Measurements from ENCODE around the gene CTAGE4. TPM values are rescaled to one million over a fixed set of nuclear protein-coding genes. Genes with fewer than 3 reads are reported as not detected.
"Not testable (repeated sequence)": the region's sequence is repeated elsewhere in the genome, so short reads cannot be mapped to it uniquely, and the experiment has no call there.

The CTAGE4 gene
- total RNA-seq, 1 experiment from 2014 or later, result 5.9 TPM

- ATAC-seq; in situ Hi-C loops (cut with HindIII; ENCODE audit: low pct_unique_long_range_greater_than_20kb, low sequenced_read_pairs); H3K9me3 ChIP-seq (ENCODE audit: control insufficient read depth, insufficient read depth, low read depth, low read length); intact Hi-C loops (cut with micrococcal nuclease; ENCODE audit: unreplicated experiment); POLR2A ChIA-PET; H3K4me1 ChIP-seq (ENCODE audit: control insufficient read depth, insufficient read depth, low read length); H3K4me3 ChIP-seq (ENCODE audit: low read depth in 2 of 2, low read length in 2 of 2); DNase-seq (ENCODE audit: low read depth, low spot score); H3K27ac ChIP-seq (ENCODE audit: low read length); H3K27me3 ChIP-seq (ENCODE audit: control insufficient read depth, insufficient read depth, low read length); CTCF ChIA-PET; H3K36me3 ChIP-seq (ENCODE audit: control insufficient read depth, insufficient read depth, low read length); BruUV-seq (replicated peaks): not testable (repeated sequence)
These were observed 22.0 kb downstream of the CTAGE4 start for GRCh38 chr7:144205306-144205705.

DNA sequence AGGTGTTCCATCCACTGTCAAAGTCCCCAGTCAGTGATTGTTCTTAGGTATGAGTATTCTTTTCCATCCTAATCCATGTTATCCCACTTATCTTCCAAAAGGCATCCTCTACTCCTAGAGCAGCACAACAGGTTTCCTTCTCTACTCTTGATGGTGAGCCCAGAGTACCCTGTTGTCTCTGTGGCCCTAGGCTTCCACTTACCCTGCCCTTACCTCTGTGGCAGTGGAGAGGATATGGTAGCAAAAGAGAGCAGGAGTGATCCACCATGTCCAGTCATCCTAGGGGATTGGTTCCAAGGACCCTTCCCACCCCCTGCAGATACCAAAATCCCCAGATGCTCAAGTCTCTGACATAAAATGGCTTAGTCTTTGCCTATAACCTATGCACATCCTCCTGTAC lies 33.9 kb downstream of the CTAGE4 start:
- ATAC-seq; intact Hi-C loops (cut with micrococcal nuclease; ENCODE audit: unreplicated experiment); H3K9me3 ChIP-seq (ENCODE audit: control insufficient read depth, insufficient read depth, low read depth, low read length); CTCF ChIA-PET; H3K4me1 ChIP-seq (ENCODE audit: control insufficient read depth, insufficient read depth, low read length); POLR2A ChIA-PET; in situ Hi-C loops (cut with HindIII; ENCODE audit: low pct_unique_long_range_greater_than_20kb, low sequenced_read_pairs); H3K27me3 ChIP-seq (ENCODE audit: control insufficient read depth, insufficient read depth, low read length); BruUV-seq (replicated peaks); H3K27ac ChIP-seq (ENCODE audit: low read length); H3K4me3 ChIP-seq (ENCODE audit: low read depth in 2 of 2, low read length in 2 of 2); H3K36me3 ChIP-seq (ENCODE audit: control insufficient read depth, insufficient read depth, low read length); DNase-seq (ENCODE audit: low read depth, low spot score): not testable (repeated sequence)

GRCh38 chr7:144218581-144218980 lies 35.3 kb downstream of the CTAGE4 start:
- H3K27me3 ChIP-seq (ENCODE audit: control insufficient read depth, insufficient read depth, low read length); H3K36me3 ChIP-seq (ENCODE audit: control insufficient read depth, insufficient read depth, low read length); DNase-seq (ENCODE audit: low read depth, low spot score); intact Hi-C loops (cut with micrococcal nuclease; ENCODE audit: unreplicated experiment); POLR2A ChIA-PET; H3K27ac ChIP-seq (ENCODE audit: low read length); H3K9me3 ChIP-seq (ENCODE audit: control insufficient read depth, insufficient read depth, low read depth, low read length); H3K4me3 ChIP-seq (ENCODE audit: low read depth in 2 of 2, low read length in 2 of 2); H3K4me1 ChIP-seq (ENCODE audit: control insufficient read depth, insufficient read depth, low read length); BruUV-seq (replicated peaks); in situ Hi-C loops (cut with HindIII; ENCODE audit: low pct_unique_long_range_greater_than_20kb, low sequenced_read_pairs): not testable (repeated sequence)
- ATAC-seq, result 0 out of 2 replicates have a peak, but pooled peaks have one; percentile 26
- CTCF ChIA-PET, result interaction anchor here (0.6 kb wide), 1 partner anchor 113 kb away, joined by 3 read pairs; no protein-coding TSS in a partner anchor

GRCh38 chr7:144219149-144219548 lies 35.9 kb downstream of the CTAGE4 start:
- BruUV-seq (replicated peaks); H3K4me1 ChIP-seq (ENCODE audit: control insufficient read depth, insufficient read depth, low read length); in situ Hi-C loops (cut with HindIII; ENCODE audit: low pct_unique_long_range_greater_than_20kb, low sequenced_read_pairs); H3K27me3 ChIP-seq (ENCODE audit: control insufficient read depth, insufficient read depth, low read length); H3K27ac ChIP-seq (ENCODE audit: low read length); H3K4me3 ChIP-seq (ENCODE audit: low read depth in 2 of 2, low read length in 2 of 2); H3K9me3 ChIP-seq (ENCODE audit: control insufficient read depth, insufficient read depth, low read depth, low read length); H3K36me3 ChIP-seq (ENCODE audit: control insufficient read depth, insufficient read depth, low read length); POLR2A ChIA-PET; intact Hi-C loops (cut with micrococcal nuclease; ENCODE audit: unreplicated experiment); DNase-seq (ENCODE audit: low read depth, low spot score): not testable (repeated sequence)
- CTCF ChIA-PET, result interaction anchor here (0.6 kb wide), 1 partner anchor 113 kb away, joined by 3 read pairs; no protein-coding TSS in a partner anchor
- ATAC-seq, result peak; percentile 62; the same call in 1 of the 2 replicates

DNA sequence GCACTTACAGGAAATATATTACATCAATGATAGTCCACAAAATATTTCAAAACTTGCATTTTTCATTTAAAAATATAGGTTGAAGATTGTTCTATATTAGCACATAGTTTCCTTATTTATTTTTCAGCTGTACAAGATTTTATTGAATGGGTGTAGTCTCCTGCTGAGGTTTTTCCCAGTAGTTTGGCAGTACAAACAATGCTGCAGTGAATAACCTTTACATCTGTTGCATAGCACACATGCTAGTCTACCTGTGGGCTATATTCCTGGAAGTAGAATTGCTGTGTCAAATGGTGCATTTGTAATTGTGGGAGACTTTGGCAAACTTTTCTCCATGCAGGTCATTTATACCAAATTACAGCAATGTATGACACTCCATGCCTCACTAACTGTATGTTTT lies 37.3 kb downstream of the CTAGE4 start:
- DNase-seq (ENCODE audit: low read depth, low spot score); BruUV-seq (replicated peaks); POLR2A ChIA-PET; ATAC-seq; H3K27ac ChIP-seq (ENCODE audit: low read length); CTCF ChIA-PET; in situ Hi-C loops (cut with HindIII; ENCODE audit: low pct_unique_long_range_greater_than_20kb, low sequenced_read_pairs); intact Hi-C loops (cut with micrococcal nuclease; ENCODE audit: unreplicated experiment); H3K36me3 ChIP-seq (ENCODE audit: control insufficient read depth, insufficient read depth, low read length); H3K4me1 ChIP-seq (ENCODE audit: control insufficient read depth, insufficient read depth, low read length); H3K9me3 ChIP-seq (ENCODE audit: control insufficient read depth, insufficient read depth, low read depth, low read length); H3K4me3 ChIP-seq (ENCODE audit: low read depth in 2 of 2, low read length in 2 of 2); H3K27me3 ChIP-seq (ENCODE audit: control insufficient read depth, insufficient read depth, low read length): not testable (repeated sequence)

- H3K4me3 ChIP-seq (ENCODE audit: low read depth in 2 of 2, low read length in 2 of 2); in situ Hi-C loops (cut with HindIII; ENCODE audit: low pct_unique_long_range_greater_than_20kb, low sequenced_read_pairs); POLR2A ChIA-PET; CTCF ChIA-PET; ATAC-seq; H3K27ac ChIP-seq (ENCODE audit: low read length); DNase-seq (ENCODE audit: low read depth, low spot score); H3K4me1 ChIP-seq (ENCODE audit: control insufficient read depth, insufficient read depth, low read length); H3K36me3 ChIP-seq (ENCODE audit: control insufficient read depth, insufficient read depth, low read length); H3K27me3 ChIP-seq (ENCODE audit: control insufficient read depth, insufficient read depth, low read length); H3K9me3 ChIP-seq (ENCODE audit: control insufficient read depth, insufficient read depth, low read depth, low read length); intact Hi-C loops (cut with micrococcal nuclease; ENCODE audit: unreplicated experiment); BruUV-seq (replicated peaks): not testable (repeated sequence)
These were observed 40.4 kb downstream of the CTAGE4 start for GRCh38 chr7:144223675-144224074.

- H3K4me1 ChIP-seq (ENCODE audit: control insufficient read depth, insufficient read depth, low read length); H3K36me3 ChIP-seq (ENCODE audit: control insufficient read depth, insufficient read depth, low read length); POLR2A ChIA-PET; BruUV-seq (replicated peaks); CTCF ChIA-PET; in situ Hi-C loops (cut with HindIII; ENCODE audit: low pct_unique_long_range_greater_than_20kb, low sequenced_read_pairs); intact Hi-C loops (cut with micrococcal nuclease; ENCODE audit: unreplicated experiment); H3K27ac ChIP-seq (ENCODE audit: low read length); ATAC-seq; H3K27me3 ChIP-seq (ENCODE audit: control insufficient read depth, insufficient read depth, low read length); H3K9me3 ChIP-seq (ENCODE audit: control insufficient read depth, insufficient read depth, low read depth, low read length); DNase-seq (ENCODE audit: low read depth, low spot score); H3K4me3 ChIP-seq (ENCODE audit: low read depth in 2 of 2, low read length in 2 of 2): not testable (repeated sequence)
These were observed 43.6 kb downstream of the CTAGE4 start for GRCh38 chr7:144226866-144227265.

DNA sequence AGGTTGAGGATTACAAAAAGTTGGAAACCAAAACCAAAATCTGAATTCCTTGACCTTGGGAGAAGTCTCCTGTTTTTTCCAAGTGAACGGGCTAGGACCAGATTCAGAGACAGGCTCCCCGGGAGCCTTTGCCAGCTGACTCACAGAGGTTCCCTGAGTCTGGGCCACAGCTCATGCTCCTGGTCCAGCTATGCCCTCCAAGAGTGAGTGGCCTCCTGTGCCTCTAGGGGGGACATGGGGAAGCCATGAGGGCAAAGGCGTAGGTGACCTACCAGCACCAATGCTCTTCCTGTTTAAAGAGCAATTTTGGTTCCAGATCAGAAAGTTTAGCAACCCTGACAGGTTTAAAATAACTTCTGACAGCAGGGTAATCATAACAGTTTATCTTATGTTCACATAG lies 45.5 kb downstream of the CTAGE4 start:
- intact Hi-C loops (cut with micrococcal nuclease; ENCODE audit: unreplicated experiment); CTCF ChIA-PET; DNase-seq (ENCODE audit: low read depth, low spot score): not testable (repeated sequence)

More for the DNA sequence above, 45.5 kb downstream of the CTAGE4 start:
- H3K9me3 ChIP-seq (ENCODE audit: control insufficient read depth, insufficient read depth, low read depth, low read length); POLR2A ChIA-PET; H3K27ac ChIP-seq (ENCODE audit: low read length); H3K36me3 ChIP-seq (ENCODE audit: control insufficient read depth, insufficient read depth, low read length); H3K4me3 ChIP-seq (ENCODE audit: low read depth in 2 of 2, low read length in 2 of 2); BruUV-seq (replicated peaks); H3K27me3 ChIP-seq (ENCODE audit: control insufficient read depth, insufficient read depth, low read length); in situ Hi-C loops (cut with HindIII; ENCODE audit: low pct_unique_long_range_greater_than_20kb, low sequenced_read_pairs); H3K4me1 ChIP-seq (ENCODE audit: control insufficient read depth, insufficient read depth, low read length): not testable (repeated sequence)
- ATAC-seq, result 0 out of 2 replicates have a peak, but pooled peaks have one; percentile 39
